HepG2 (cell line): ENCODE results near the gene SLC7A8.

Experiments used
- BRD4 ChIP-seq: sonication (generic); formaldehyde crosslinking; IDR thresholded peaks from 2 replicates; pipeline ENCODE4 v1.4.0; 2020; ENCODE audit warnings: missing genetic modification reagents
- EZH2 ChIP-seq: conservative IDR thresholded peaks from 2 replicates; pipeline ENCODE4 v1.6.1; 2012; ENCODE audit warnings: mild to moderate bottlenecking, low read depth, low read length, moderate library complexity
- MAZ ChIP-seq, 2 experiments: sonication (generic) in 1 of 2; formaldehyde crosslinking in 1 of 2; IDR thresholded peaks; 2 replicates each; pipeline versions ENCODE4 v1.5.0 to v1.6.1; 2012 to 2020; ENCODE audit warnings: low read depth in 2 of 2, mild to moderate bottlenecking in 2 of 2, borderline replicate concordance in 1 of 2, improper control_type of control experiment in 1 of 2, low read length in 1 of 2, missing genetic modification reagents in 1 of 2, moderate library complexity in 1 of 2
- RAD21 ChIP-seq: fragments of 450-650 bp; formaldehyde crosslinking; IDR thresholded peaks from 2 replicates; pipeline ENCODE4 v1.5.0; 2020; ENCODE audit warnings: mild to moderate bottlenecking
- RFX5 ChIP-seq: IDR thresholded peaks from 2 replicates; pipeline ENCODE4 v1.6.1; 2011; ENCODE audit warnings: low read depth, low read length, improper control_type of control experiment
- SAP130 ChIP-seq: IDR thresholded peaks from 2 replicates; pipeline ENCODE4 v1.6.1; 2016; ENCODE audit warnings: low read depth
- SP140L ChIP-seq: sonication (generic); formaldehyde crosslinking; IDR thresholded peaks from 2 replicates; pipeline ENCODE4 v1.4.0; 2020; ENCODE audit warnings: missing genetic modification reagents, borderline replicate concordance
- TBL1XR1 ChIP-seq: fragments of 150-350 bp; IDR thresholded peaks from 2 replicates; pipeline ENCODE4 v1.6.1; 2014; ENCODE audit warnings: borderline replicate concordance, low read length; ENCODE audit not compliant: partially characterized antibody
- THYN1 ChIP-seq: sonication (generic); formaldehyde crosslinking; IDR thresholded peaks from 2 replicates; pipeline ENCODE4 v1.8.1; 2023; ENCODE audit warnings: low read depth, mild to moderate bottlenecking, moderate library complexity, missing genetic modification reagents, borderline replicate concordance
- ZBTB21 ChIP-seq: sonication (generic); formaldehyde crosslinking; IDR thresholded peaks from 2 replicates; pipeline ENCODE4 v1.4.0; 2020; ENCODE audit warnings: missing genetic modification reagents
- ZFP36 ChIP-seq: fragments of 150-350 bp; IDR thresholded peaks from 2 replicates; pipeline ENCODE4 v1.6.1; 2018; ENCODE audit warnings: borderline replicate concordance, low read length, low read depth; ENCODE audit not compliant: partially characterized antibody
- ZNF460 ChIP-seq: sonication (generic); formaldehyde crosslinking; IDR thresholded peaks from 2 replicates; pipeline ENCODE4 v1.5.1; 2020; ENCODE audit warnings: missing genetic modification reagents, mild to moderate bottlenecking, borderline replicate concordance

GRCh38 chr14:23109769-23110168, 73.7 kb downstream of the SLC7A8 start:
- TF ChIP-seq ZNF460, result no peak
- TF ChIP-seq SP140L (CRISPR knock-in tag), result no peak
- no peak for TF ChIP-seq TBL1XR1
- TF ChIP-seq EZH2, result no peak
- no peak for TF ChIP-seq ZFP36
- TF ChIP-seq ZBTB21 (CRISPR knock-in tag), result no peak
- no peak for TF ChIP-seq RFX5
- TF ChIP-seq THYN1 (CRISPR knock-in tag), result no peak
- TF ChIP-seq RAD21 (CRISPR knock-in tag), result no peak
- TF ChIP-seq BRD4 (CRISPR knock-in tag), result no peak
- TF ChIP-seq SAP130 (CRISPR knock-in tag), result no peak
- TF ChIP-seq MAZ (IDR thresholded peaks at IDR 0.05; ENCODE audit: borderline replicate concordance, low read depth, low read length), result no peak
- TF ChIP-seq MAZ (CRISPR knock-in tag; IDR thresholded peaks at IDR 0.05; ENCODE audit: low read depth), result no peak
